Kidney capillary endothelial cell (primary cell): ENCODE data around the gene ARHGEF25.
"Not testable (repeated sequence)": the region's sequence is repeated elsewhere in the genome, so short reads cannot be mapped to it uniquely, and the experiment has no call there.

Experiments used
- DNase-seq: peaks from one replicate; pipeline ENCODE4 v3.0.0-alpha.2; 2018; ENCODE audit warnings: low spot score

The ARHGEF25 gene

DNA sequence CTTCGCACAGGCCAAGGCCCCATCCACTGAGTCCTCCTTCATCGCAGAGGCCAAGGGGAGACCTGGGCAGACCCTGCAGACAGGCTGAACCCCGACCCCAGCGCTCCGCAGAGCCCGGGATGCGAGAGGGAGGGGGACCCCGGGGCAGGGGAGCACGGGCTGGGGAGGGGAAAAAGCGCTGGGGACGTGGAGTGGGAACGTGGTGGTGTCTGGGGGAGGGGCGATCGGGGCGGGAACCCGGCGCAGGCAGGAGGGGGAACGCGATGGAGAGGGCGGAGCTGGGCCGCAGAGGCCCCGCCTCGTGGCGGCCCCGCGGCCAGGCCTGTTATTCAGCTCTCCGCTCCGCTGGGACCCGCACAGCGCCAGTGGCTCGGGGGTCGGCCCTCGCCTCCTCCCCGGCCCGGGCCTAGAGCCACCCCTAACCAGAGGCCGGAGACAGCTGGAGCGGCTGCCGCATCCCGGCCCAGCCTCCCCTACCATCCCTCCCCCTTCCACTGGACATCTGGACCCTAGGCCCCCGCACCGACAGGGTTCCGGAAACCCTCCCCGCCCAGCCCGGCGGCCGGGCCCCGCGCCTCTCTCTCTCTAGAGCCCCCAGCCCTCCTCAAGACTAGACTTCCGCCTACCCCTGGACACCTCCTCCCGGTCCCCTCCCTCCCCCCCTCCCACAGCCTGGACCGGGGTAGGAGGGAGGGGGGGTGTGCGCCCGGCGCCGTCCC, at the start of gene ARHGEF25:
ARHGEF25 (plus strand) TSS at position 328 of the 719 bp plus-strand sequence. CDS start 460 bp downstream, outside the sequence.
- no peak for DNase-seq

DNA sequence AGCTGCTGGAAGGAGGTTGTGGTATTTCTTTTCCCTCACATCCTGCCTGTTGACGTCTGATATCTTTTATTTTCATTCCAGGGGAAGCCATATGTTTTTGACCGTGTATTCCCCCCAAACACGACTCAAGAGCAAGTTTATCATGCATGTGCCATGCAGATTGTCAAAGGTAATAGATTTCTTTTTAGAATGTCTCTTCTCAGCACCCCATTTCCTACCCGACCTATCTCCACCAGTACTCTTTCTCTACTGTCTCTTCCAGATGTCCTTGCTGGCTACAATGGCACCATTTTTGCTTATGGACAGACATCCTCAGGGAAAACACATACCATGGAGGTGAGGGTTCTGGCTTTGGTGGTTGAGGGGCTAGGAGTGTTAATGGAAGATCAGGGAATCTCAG, 47.9 kb upstream of the ARHGEF25 start:
- DNase-seq, result no peak

DNA sequence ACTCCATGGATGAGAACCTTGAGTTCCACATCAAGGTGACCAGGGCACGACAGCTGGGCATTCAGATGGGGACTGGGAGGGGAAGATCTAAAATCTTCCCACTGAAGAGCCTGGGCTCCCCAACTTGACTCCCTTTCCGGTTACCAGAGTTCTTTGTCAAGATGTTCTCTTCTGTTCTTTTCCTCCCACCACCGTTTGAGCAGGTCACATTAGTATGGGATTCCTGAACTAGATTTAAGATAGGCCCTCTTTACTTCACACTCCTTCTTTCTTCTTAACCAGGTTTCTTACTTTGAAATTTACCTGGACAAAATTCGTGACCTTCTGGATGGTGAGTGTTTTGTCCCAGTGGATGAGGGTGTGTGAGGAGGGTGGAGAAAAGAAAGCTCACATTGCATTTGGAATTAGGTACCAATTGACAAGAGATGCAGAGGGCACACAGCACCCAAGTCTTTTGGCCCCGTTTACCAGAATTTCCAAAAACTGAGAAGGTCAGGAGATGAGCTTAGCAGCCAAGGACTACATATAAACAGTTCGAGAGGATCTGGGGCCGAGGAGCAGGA, 47.0 kb upstream of the ARHGEF25 start:
- no peak for DNase-seq

DNA sequence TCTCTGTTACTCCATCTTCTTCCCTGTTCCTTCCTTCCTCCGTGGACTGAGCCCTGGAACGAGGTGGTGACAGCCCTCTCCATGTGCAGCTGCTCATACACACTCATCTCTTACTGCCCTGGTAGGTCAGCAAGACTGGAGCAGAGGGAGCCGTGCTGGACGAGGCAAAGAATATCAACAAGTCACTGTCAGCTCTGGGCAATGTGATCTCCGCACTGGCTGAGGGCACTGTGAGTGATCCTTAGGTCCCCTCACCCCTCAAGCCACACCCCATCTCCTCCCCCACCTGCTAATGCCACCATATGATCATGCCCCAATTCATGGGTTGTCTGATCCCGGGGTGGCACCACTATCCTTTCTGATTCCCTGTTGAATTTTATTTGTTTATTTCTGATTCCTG, 42.4 kb upstream of the ARHGEF25 start:
- no peak for DNase-seq

DNA sequence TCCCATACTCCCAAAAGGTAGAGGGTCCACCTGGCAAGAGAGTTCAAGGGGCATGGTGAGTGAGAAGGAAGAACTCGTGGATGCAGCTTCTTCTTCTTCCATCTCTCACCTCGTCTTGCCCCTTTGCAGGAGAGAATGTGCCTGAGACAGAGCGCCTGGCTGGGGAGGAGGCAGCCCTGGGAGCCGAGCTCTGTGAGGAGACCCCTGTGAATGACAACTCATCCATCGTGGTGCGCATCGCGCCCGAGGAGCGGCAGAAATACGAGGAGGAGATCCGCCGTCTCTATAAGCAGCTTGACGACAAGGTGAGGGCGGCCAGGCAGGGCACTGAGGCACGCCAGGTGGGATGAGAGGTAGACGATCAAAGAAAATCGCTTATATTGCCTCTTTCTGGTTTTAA, 41.4 kb upstream of the ARHGEF25 start:
- DNase-seq, result no peak

DNA sequence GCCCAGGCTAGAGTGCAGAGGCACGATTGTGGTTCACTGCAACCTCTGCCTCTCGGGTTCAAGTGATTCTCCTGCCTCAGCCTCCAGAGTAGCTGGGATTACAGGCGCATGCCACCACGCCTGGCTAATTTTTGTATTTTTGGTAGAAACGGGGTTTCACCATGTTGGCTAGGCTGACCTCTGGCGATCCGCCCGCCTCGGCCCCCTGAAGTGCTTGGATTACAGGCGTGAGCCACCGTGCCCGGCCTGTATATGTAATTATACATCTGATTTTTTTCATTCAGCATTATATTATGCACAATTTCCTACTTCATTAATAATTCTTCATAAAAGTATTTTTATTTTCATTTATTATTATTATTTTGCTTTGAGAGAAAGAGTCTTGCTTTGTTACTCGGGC, 40.8 kb upstream of the ARHGEF25 start:
- not testable (repeated sequence) for DNase-seq

DNA sequence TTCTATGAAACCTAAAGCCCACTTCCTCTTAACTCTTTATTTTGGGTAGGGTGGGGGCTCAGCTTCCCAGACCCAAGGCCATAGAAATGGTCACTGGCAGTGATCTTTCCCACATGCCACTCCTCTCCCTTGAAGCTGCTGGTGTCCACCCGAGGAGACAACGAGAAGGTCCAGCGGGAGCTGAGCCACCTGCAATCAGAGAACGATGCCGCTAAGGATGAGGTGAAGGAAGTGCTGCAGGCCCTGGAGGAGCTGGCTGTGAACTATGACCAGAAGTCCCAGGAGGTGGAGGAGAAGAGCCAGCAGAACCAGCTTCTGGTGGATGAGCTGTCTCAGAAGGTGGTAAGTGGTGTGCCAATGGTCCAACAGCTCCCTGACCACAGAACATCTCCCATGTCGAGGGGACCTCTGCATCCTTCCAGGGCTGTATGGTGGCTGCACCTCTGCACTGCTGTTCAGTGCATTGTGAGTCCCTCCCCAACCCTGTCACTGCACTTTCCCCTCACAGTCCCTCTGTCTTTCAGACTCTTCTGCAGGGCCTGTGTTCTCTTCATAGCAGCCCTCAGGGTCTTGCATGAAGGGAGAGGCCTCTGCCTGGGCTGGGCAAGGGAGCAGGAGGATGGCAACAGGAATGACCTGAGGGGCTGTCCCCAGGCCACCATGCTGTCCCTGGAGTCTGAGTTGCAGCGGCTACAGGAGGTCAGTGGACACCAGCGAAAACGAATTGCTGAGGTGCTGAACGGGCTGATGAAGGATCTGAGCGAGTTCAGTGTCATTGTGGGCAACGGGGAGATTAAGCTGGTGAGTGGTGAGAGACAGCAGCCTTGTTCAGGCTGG, 39.1 kb upstream of the ARHGEF25 start:
- DNase-seq, result no peak

DNA sequence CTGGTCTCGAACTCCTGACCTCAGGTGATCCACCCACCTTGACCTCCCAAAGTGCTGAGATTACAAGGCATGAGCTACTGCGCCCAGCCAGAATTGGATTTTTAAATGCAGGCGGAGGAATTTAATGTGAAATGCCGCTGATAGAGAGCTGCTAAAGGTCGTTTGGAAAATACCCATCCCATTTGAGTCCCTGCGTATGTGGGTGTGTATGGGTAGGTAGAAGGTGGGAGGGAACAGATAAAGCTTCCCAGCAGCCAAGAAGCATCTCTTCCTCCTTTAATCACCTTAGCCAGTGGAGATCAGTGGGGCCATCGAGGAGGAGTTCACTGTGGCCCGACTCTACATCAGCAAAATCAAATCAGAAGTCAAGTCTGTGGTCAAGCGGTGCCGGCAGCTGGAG, 36.4 kb upstream of the ARHGEF25 start:
- no peak for DNase-seq

DNA sequence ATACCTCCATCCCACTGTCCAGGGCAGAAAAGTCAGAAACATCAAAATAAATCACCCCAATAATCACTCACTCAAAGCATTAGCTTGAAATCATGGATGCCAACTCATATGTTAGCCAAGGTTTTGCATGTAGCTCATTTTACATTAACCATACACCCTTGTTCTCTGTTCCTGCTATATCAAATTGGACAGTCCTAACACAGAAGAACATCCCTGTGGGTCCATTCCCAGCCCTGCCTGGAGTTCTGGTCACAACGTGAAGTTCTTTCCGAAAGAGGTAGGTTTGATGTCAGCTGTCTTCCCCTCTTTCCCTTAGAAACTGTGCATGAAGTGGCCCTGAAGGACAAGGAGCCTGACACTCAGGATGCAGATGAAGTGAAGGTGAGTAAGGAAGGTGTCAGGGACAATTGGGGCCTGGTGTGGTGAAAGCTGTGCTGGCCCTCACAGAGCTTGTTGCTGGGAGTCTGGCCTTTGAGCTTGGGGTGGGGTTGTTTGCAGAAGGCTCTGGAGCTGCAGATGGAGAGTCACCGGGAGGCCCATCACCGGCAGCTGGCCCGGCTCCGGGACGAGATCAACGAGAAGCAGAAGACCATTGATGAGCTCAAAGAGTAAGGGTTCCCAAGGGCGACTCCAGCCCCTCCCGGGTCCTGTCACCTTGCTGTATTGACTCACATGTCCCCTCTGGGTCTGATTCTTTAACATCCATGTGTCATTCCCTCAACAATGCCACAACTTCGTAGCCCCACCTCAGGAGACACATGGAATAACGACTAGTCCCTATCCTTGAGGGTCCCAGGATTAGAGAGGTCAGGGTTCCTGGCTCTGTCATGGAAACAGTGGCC, 35.2 kb upstream of the ARHGEF25 start:
- DNase-seq, result no peak

DNA sequence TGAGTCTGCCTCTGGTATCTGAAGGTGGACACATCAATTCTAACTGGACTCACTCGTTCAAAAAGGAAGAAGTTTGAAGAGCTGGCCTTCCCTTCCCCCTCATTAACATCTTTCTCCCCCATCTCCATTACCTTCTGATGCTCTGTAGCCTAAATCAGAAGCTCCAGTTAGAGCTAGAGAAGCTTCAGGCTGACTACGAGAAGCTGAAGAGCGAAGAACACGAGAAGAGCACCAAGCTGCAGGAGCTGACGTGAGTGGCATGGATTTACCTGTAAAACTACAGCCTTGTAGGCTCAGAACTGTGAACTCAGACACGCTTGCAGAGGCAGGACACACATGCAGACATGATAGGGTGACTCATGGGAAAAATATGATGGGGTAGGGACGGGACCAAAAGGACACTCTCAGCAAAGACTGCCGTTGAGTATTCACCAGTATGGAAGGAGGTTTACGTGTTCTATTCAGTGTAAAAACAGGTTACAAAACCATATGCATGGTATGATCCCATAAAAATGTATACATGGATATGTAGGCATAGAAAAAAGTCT, 34.5 kb upstream of the ARHGEF25 start:
- DNase-seq, result no peak

DNA sequence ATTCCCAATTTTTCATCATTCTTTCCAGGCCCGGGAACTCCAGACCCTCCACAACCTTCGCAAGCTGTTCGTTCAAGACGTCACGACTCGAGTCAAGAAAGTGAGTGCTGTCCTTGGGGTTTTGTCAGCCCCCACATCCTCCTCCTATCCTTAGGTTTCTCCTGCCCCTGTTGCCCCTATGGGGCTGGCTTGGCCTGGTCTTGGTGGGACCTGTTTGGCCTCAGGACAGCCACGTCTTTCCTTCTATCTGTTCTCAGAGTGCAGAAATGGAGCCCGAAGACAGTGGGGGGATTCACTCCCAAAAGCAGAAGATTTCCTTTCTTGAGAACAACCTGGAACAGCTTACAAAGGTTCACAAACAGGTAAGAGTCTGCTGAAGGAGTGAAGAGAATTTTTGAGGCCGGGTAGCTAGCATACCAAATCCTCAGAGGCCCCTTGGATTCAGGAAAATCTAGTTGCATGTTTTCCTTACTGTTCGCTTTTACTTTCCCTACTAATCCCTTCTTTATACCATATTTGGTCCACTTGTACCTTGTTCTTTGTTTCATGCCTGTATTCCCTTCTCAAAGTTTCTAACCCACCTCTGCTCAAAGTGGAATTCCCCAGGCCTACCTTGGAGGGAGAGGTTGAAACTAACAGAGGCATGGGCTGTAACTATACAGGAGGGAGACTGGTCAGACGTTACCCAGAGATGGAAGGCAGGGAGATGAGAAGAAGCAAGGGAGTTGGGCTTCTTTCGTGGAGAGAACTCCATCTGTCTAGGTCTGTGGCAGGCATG, 33.1 kb upstream of the ARHGEF25 start:
- DNase-seq, result no peak

DNA sequence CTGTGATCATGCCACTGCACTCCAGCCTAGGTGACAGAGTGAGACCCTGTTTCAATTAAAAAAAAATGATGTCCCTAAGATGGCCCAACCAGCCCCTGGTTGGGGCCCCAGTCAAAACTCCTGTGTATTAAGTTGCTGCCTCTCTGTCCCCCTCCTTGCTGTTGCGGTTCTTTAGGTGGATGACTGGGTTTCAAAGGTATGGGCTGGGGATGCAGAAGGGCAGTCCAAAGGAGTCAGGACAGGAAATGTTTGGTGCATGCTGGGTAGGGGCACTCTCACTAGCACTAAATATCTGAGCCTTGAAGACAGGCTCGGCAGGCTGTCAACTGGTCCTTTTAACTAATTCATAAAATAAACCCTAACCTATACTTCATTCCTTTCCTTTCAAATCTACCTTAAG, 32.2 kb upstream of the ARHGEF25 start:
- no peak for DNase-seq

DNA sequence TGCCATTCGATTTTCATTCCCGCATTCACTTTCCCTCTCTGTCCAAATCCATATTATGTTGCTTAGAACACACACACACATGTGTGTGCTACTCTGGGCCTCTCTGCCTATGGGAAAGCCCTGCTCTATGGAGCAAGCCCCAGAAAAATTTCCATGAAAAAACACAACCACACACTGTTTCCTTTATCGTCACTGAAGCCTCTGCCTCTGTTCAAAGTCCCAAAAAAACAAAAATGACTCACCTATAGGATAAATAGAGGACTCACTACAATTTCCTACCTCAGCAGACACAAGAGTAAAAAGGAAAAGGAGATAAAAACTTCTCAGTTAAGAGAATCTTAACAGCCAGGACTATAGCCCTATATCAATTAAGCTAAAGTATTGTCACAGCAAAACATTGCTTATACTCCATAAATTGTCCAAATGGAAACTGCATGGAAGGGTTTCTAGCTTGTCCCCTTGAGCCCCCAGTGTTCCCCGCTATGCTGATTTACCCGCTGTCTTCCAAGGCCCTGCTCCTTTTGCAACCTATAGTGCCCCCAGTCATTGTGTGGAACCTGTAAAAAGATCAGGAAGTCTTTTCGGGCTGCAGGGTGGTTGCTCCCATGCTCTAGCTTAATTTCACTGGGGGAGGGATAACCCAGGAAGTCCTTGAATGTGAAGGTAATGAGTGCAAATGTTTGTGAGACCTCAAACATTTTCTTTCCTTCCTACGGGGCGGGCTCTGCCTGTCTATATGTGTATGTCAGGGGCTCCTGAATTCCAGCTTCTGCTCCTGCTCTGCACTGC, 31.4 kb upstream of the ARHGEF25 start:
- no peak for DNase-seq

DNA sequence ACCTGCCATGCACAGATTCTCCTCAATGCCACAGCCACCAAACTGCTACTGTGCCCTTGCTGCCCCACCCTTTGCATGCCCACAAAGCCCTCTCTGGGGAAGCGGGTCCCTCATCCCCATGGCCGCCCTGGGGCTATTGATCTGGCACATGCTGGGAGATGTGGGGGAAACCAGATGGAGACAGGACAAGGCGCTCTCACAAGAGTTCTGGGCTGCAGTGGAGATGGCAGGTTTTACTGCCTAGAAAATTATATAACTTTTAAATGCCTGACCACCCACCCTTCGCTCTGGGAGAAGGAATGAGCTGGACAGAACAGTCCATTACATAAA, 30.8 kb upstream of the ARHGEF25 start:
- DNase-seq, result no peak

DNA sequence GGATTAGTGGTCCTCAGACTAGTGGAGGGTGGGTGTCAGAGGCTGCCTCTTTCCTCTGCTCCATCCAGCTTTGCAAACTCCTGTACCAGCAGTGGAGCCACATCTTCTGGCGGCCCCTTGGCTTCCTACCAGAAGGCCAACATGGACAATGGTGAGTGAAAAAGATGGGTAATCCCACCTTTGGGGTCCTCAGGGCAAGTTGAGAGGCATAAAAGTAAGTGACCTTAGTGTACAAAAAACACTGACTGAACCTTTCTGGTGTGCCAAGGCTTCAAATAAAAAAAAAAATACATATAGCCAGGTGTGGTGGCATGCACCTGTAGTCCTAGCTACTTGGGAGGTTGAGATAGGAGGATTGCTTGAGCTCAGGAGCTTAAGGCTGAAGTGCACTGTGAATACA, 29.4 kb upstream of the ARHGEF25 start:
- DNase-seq, result no peak

DNA sequence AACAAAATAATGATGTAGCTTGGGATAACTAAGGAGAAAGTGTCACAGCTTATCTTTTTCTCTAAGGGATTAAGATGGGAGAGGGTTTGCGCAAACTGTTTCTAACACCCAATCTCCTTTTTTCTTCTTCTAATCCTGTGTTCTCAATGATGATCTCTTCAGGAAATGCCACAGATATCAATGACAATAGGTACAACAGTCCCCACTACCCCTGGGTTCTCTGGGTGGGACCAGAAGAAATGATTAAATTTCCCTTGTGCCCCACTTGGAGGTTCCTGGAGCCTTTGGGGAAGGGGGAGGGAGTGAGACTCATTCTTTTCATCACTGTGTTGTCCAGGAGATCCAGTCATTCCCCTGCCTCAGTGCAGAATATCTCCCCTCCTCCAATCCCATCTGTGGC, 28.8 kb upstream of the ARHGEF25 start:
- no peak for DNase-seq

DNA sequence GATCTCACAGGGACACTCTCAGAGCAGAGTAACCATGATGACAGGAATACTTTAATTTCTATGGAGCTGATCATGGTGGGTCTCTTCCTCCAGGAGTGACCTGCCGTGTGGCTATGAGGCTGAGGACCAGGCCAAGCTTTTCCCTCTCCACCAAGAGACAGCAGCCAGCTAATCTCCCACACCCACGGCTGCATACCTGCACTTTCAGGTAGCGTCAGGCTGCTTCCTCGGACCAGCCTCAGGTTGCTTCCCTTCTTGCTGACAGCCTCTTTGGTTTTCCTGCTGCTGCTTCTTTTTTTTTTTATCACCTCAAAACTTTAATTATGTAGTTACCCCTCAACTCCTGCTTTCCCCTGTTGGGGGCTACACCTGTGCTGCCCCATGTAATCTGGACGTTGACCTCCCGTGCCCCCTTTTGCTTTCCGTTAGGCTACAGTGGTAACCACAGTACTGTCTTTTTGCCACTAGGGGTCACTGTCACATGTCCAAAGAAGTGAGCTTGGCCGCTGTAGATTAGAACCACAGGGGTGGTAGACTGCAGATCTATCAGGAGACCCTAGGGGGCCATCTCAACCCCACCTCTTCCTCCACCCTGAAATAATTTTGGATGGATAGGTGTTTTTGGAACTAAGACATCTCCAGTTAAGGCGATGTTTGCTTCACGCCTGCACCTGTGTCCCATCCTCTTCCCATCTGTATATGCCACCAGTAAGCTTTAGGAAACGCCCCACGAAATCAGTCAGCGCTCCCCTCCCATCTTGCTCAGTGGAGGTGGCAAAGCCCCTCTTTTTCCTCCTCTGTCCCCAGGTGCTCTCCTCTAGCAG, 28.0 kb upstream of the ARHGEF25 start:
- peak; percentile 80 for DNase-seq

DNA sequence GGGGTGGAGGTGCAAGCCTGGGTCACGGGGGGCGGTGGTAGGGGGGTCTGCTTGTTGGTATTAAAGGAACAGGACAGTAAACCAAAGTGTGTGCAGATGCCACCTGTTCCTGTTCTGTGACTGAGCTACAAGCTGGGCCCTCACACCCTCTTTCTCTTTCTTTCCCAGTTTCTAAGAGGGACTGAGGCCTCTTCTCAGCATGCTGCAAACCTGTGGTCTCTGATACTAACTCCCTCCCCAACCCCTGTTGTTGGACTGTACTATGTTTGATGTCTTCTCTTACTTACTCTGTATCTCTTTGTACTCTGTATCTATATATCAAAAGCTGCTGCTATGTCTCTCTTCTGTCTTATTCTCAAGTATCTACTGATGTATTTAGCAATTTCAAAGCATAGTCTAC, 27.2 kb upstream of the ARHGEF25 start:
- DNase-seq, result no peak

DNA sequence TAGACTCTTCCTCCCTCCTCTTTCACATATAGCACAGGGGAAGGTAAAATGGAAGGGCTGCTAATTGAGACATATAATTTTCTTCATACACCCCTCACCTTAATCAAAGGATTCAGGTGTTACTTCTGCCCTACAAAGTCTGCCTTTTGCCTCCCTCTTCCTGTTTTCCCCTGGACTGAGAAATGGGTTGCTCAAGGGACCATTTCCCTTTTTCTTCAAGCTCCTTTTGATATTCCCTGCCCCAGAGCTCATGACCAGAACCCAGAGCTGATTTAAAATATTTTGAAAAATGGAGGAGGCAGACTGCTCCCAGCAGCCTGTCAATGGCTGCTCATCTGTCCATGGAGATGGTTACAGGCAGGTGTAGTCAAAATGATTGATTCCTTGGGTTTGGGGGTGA, 26.5 kb upstream of the ARHGEF25 start:
- no peak for DNase-seq

DNA sequence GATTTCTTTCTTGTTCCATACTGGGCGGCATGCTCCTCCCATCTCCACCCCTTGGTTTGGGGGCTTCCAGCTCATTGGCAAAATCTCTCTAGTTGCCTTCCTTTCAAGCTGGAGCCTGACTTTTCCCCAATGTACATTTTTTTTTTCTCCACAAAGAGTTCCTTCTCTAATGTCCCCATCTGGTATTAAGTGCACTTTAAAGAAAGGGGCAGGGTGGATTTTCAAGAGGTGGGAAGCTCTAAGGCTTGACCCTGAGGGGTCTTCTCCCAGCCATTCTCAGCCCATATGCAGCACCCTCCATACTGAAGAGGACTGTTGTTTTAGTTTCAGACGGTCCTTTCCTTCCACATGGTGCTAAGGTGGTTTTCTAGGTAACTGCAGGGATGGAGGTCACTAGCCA, 26.1 kb upstream of the ARHGEF25 start:
- DNase-seq, result no peak
